ENCODE measurements around the gene TBX18.

The TBX18 gene

DNA sequence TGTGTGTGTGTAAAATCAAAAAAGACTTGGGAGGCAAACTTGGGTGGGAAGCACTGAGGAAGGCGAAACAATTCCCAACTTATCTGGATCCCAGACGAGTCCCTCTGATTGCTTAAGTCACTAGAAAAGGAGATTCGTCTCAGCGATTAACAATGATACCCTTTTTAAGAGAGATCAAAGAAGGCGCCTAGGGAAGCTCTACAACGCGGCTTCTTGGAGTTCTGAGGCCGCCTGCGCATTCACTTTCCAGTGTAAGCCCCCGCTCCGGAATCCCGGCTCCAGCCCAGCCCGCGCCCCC, 8.7 kb upstream of the TBX18 start:
- no peak for DNase-seq (ENCODE audit: low read depth in 4 of 4, low spot score in 1 of 4)

- no peak for DNase-seq (ENCODE audit: low read depth in 4 of 4, low spot score in 1 of 4)
These were observed 8.2 kb upstream of the TBX18 start for GRCh38 chr6:84772428-84773132.

DNA sequence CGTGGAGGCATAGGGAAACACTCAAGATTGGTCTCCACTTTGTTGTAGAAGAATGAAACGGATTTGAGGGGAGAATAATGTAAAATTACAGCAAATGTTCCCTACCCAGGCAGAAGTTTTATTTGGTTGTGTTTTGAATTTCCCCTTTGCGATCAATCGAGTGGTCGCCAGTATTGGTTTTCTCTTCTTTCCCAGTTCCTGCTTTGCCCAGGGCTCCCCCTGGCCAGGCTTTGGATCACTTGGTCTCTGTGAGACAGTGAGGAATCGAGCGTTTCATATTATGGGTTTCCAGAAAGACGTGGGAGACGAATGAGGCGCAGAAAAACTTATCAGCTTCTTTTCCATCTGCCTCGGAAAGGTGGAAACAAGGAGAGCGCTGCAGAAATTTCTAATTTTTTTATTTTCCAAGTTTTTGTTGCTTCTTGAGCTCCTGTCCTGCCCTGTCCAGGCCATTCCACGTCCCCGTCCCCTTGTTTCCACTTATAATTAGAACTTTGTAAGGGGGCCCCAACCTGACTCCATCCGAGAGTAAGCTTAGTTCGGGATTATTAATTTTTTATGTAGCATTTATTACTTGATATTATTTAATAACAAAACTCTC, 7.5 kb upstream of the TBX18 start:
- DNase-seq (ENCODE audit: low read depth in 4 of 4, low spot score in 1 of 4): no peak

DNA sequence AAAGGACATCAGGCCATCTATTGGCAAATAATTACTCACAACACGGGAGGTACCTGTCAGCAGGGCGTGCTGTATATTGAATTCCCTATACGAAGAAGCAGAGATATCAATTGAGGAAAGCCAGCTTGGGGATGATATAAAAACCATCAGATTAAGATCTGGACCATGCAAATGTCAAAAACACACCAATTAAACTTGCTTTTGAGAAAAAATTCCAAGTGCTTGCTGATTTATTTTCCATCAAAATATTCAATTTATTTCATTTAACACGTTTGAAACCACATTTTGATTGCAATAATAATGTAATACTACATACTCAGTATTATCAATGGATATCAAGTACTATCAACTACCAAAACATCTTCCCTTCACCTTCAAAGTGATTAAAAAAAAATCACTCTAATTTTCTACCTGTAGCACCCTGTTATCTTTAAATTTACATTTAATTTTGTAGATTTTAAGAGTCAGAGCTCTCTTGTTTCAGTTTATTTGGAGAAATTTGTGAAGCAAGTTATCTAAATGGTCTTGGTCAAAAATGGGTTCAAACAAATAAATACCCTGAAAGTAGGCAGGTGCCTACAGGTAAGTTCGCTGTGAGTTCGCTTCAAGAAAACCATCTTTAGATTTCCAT, 6.8 kb upstream of the TBX18 start:
- DNase-seq (ENCODE audit: low read depth in 4 of 4, low spot score in 1 of 4): no peak

- DNase-seq (ENCODE audit: low read depth in 4 of 4, low spot score in 1 of 4): no peak
These were observed 6.1 kb upstream of the TBX18 start for GRCh38 chr6:84770521-84770920.

DNA sequence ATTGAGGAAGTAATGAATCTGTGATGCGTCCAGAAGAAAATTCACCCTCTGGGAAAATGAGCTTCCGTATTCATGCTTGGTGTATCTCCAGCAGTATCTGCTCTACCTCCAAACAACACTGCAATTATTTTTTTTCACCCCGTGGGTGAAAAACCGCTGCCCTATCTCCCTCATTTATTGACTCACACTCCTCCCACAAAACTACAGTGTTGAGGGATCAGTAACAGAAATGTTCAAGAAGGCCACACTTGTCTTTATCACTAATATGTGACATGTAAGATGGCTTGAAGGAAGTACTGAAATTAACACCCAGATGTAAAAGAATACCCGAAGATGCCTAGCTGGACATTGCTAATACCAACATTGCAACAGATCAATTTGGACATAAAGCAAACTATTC, 4.9 kb upstream of the TBX18 start:
- no peak for DNase-seq (ENCODE audit: low read depth in 4 of 4, low spot score in 1 of 4)

DNA sequence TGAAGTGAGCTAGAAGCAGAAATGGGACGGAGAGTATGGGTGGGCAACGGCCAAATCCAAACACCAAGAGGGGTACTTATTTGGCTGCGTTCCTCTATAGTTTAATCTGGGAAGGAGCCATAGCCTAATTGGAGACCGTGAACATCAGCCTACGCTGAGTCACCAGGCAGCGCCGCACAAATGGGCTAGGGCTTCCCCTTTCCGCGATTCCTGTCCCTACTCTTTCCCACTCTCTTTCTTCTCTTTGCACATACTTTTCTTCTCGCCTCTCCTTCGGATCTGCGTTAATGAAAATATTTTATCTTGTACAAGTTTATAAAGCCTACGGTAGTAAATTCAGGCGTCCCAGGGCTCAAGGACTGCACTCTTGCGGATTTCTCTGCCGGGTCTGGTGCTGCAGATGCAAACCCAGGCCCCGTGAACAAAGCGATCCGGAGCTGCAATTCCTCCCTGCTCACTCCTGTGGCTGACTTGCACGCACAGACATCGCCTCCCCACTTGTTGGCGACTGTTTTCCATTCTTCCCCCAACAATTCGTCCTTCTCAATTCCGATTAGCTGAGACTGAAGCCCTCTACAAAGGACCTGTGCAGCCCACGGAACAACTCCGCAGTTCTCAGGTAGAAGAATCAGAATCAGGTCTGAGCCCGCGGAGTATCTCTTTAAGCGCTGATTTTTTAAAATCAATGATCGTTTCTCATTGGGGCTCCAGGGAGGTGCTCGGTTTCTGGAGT, 4.2 kb upstream of the TBX18 start:
- DNase-seq (ENCODE audit: low read depth in 4 of 4, low spot score in 1 of 4): no peak

GRCh38 chr6:84767526-84768201, 3.3 kb upstream of the TBX18 start:
- no peak for DNase-seq (ENCODE audit: low read depth in 4 of 4, low spot score in 1 of 4)

DNA sequence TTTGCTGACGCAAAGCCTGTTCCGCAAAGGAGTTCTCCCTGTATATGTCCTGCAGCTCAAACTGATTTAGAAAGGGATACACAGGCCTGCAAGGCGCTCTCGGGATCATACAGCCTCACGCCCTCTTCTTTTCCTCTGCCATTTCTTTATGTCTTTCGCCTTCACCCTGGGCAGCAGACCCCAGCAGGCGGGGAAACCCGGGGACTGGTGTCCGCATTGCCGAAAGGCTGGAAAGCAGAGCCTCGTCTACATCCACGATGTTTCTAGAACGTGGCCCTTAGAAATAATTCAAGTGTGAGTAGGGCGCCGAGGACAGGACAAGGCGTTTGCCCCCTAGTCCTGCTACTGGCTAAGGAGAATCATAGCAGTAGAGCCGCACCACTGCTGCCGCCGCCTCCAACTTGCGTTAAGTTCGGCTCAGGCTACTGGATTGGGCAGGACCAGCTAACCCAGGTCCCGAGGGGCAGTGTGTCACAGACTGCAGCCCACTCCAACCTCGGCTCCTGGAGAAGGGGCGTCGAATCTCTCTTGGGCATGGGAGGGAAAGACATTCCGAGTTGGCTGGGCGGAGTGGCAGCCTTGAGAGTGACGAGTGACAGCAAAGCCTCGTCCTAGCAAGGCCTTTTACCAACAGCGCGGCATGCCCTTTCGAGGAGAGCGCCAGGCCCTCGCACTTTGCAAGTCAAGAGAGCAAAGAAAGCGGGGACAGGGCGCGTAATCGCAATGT, 2.6 kb upstream of the TBX18 start:
- DNase-seq (ENCODE audit: low read depth in 4 of 4, low spot score in 1 of 4): no peak

GRCh38 chr6:84766118-84766798, 1.9 kb upstream of the TBX18 start:
- DNase-seq (ENCODE audit: low read depth in 4 of 4, low spot score in 1 of 4): no peak

DNA sequence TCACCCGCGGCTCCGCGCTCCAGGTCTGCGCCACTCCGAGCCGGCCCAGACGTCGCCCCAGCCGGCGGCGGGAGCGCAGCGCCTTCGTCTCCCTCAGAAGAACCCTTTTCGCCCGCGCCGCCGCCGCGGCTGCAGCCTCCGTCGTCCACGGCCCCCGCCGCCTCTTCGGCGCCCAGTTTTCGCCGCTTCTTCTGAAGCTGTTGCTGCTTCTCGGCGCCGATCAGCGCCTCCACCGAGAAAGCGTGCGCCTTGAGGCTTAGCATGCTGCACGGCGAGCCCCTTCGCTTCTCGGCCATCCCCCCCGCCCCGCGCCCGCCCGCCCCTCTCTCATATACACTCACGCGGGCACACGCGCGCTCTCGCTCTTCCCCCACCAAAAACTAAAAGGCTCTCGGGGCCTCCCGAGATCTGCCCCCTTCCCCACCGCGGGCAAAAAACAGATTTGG, 489 bp downstream of the TBX18 start:
- DNase-seq (ENCODE audit: low read depth in 4 of 4, low spot score in 1 of 4): no peak

DNA sequence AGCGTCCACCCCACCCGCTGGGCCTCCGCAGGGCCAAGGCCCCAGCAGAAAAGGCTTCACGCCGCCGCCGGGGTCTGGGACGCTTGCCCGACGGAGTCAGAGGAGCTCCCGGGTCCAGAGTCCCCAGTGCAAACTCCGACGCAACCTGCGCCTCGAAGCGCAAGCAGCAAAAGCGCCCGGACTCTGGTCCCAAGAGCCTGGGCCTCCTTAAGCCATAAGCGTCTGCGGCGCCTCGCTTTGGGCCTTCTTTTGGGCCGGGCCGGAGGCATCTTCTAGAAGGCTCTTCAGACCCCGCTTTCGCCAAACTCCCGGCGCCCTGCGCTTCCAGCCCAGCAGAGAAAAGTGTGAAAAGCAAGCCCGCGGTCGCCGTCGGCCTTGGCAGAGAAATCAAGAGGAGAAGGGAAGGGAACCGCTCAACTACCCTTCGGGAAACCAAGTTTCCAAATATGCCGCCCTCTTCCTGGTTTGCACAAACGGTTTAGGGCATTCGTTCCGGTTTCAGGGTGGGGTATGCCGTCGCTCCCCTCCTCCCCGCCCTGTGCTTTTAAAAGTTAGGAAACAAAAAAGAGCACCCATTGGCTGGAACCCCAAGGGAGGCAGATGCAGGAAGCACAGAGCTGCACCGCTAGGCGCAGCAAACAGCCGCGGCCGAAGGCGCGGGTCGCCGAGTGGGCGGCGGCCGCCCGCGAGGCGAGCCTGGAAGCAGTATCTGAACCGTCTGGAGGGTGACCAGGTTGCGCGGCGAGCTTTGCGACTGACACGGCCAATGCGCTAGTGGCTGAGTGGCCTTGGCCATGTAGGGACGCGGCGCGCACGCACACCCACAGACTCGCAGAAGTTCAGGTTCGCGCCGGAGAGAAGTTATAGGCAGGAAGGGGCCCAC, 1.2 kb downstream of the TBX18 start:
- DNase-seq (ENCODE audit: low read depth in 4 of 4, low spot score in 1 of 4): no peak

DNA sequence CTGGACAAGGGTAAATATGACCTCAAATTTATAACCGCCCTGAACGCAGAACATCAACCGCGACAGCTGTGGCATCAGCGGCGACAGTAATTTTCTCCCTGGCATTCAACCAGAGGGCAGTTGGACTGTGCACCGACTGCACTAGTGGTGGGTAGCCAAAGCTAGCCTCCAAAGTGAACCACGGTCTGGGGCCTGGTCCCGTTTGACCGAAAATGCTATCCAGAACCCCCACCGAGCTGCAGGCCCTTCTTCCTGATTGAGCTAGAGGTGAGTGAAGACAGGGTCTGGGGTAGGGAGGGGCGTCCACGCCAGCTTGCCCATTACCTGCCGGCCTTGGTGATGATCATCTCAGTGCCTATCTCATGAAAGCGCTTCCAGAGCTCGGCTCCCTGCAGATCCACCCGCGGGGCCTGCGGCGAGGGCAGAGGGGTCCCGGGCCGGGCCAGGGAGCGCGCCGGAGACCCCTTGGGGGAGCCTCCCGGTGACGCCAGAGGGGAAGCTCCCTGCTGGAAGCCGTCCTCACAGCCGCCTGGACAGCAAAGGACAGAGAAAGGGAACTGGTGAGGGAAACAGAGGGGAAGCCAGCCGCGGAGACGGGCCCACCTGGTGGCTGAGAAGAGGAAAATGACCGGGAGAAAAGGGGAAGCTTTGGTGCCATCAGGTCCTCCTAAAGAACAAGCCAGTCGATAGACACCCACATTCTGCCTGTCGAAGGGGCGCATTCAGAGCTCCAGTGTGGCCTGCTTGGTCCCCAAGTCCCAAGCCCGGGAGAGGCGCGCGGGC, 2.0 kb downstream of the TBX18 start:
- DNase-seq (ENCODE audit: low read depth in 4 of 4, low spot score in 1 of 4): no peak

DNA sequence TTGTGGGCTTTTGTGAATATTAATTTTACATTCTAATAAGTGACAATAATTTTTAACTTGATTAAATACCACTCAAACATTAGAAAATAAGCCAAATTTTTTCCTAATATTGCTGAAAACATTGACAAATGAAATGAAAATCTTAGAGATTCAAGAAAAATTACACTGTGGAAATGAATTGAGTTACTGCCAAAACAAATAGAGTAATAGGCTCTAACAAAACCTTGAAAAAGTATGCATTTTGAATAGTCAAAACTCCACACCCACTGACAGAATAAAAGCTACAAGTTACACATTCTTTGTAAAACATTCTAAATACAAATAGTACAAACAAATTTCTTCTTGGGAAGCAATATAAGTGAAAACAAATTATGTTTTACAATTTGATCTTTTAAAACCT, 5.9 kb downstream of the TBX18 start:
- no peak for DNase-seq (ENCODE audit: low read depth in 4 of 4, low spot score in 1 of 4)

- no peak for DNase-seq (ENCODE audit: low read depth in 4 of 4, low spot score in 1 of 4)
These were observed 7.5 kb downstream of the TBX18 start for GRCh38 chr6:84756877-84757276.

DNA sequence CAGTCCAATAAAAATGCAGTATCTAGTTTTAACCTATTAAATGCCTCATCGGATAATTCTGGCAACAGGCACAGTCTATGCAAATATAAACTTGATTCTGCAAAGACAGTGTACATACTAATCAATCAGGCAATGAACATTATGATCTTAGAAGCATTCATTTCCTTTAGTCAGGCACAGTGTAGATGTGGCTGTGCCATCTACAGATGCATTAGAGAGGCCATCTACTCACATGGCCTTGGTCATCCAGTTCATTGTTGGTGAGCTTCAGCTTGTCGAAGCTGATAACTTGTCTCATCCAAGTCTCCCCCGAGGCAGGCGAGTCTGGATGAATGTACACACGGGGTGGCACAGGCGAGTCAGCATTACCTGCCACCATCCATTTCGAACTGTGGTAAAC, 7.9 kb downstream of the TBX18 start:
- no peak for DNase-seq (ENCODE audit: low read depth in 4 of 4, low spot score in 1 of 4)

GRCh38 chr6:84753173-84753572, 11.2 kb downstream of the TBX18 start:
- no peak for DNase-seq (ENCODE audit: low read depth in 4 of 4, low spot score in 1 of 4)

GRCh38 chr6:84752118-84752850, 12.1 kb downstream of the TBX18 start:
- no peak for DNase-seq (ENCODE audit: low read depth in 4 of 4, low spot score in 1 of 4)

All from stimulated activated CD4-positive, alpha-beta T cell treated with anti-CD3 and anti-CD28 coated beads, Interleukin-1b, Interleukin-23, amount 100 ng/mL, for 24 hours (primary cell).